HPDE6-E6E7 (cell line): Measurements from ENCODE around the gene DDX21.
A peak's percentile ranks its signal among the peaks of the same experiment; 100 is the strongest.
"Not testable (repeated sequence)": the region's sequence is repeated elsewhere in the genome, so short reads cannot be mapped to it uniquely, and the experiment has no call there.

Experiments used
- DNase-seq: peaks from one replicate; pipeline ENCODE4 v3.0.0; 2011; ENCODE audit warnings: missing footprints; ENCODE audit errors: extremely low spot score

DDX21 gene

DNA sequence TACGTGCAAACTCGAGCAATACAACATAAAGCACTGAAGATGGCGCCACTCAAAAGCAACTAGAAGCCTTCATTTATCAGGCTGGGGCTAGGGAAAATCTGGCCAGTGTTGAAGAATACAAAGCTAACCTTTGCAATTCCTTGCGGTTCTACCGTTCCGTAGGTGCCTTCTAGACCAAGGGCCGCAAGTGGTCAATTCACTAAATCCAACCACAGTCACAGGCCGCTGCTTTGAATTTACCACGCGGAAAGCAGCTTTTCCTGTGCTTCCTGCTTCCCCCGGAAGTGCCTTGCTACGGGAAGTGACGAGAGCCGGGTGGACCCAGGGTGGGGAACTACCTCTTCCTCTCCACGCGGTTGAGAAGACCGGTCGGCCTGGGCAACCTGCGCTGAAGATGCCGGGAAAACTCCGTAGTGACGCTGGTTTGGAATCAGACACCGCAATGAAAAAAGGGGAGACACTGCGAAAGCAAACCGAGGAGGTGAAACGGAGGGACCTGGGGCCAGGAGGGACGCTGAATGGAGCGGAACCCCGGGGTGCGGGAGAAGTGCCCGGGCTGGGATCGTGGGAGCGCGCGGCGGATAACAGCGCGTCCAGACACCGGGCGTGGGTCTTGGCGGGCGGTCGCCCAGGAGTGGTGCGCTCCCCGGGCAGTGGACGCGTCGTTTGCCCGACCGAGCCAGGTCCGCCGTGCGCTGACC, at the start of gene DDX21:
DDX21 (plus strand) TSS at position 339 of the 701 bp plus-strand sequence; CDS start at position 395, 56 bp downstream.
- peak; percentile 93 for DNase-seq

DNA sequence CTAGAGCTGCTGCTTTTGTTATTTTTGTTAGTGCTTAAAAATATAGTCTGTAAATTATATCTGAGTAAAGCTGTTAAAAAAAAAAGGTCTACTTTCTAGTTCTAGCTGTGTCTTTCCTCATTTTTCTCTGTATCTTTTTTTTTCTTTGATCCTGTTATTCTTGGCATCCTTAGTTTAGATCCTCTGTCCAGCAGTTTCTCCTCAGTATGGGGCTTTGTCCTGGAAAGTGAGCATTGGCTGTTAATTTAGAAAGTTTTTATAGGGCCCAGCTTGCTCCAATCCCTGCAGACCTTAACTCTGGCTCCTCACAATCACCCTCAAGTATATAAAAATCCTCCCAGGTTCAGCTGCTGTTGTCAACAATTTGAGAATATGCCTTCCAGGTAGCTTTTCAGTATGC, 31.4 kb upstream of the DDX21 start:
- DNase-seq = no peak

DNA sequence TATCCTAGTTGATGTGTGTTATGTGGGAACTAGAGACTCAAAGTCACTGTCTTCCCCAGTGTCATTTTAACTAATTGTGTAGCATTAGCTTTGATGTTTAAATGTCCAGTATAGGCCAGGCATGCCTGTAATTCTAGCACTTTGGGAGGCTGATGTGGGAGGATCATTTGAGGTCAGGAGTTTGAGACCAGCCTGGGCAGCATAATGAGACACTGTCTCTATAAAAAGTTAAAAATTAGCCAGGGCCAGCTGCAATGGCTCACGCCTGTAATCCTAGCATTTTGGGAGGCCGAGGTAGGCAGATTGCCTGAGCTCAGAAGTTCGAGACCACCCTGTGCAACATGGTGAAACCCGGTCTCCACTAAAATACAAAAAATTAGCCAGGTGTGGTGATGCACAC, 30.5 kb upstream of the DDX21 start:
- DNase-seq = no peak

DNA sequence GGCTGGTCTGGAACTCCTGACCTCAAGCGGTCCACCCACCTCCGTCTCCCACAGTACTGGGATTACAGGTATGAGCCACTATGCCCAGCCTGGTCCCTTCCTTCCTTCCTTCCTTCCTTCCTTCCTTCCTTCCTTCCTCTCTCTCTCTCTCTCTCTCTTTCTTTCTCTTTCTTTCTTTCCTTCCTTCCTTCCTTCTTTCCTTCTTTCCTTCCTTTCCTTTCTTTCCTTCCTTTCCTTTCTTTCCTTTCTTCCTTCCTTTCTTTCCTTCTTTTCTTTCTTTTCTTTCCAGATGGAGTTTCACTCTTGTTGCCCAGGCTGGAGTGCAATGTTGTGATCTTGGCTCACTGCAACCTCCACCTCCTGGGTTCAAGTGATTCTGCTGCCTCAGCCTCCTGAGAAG, 26.8 kb upstream of the DDX21 start:
- not testable (repeated sequence) for DNase-seq

DNA sequence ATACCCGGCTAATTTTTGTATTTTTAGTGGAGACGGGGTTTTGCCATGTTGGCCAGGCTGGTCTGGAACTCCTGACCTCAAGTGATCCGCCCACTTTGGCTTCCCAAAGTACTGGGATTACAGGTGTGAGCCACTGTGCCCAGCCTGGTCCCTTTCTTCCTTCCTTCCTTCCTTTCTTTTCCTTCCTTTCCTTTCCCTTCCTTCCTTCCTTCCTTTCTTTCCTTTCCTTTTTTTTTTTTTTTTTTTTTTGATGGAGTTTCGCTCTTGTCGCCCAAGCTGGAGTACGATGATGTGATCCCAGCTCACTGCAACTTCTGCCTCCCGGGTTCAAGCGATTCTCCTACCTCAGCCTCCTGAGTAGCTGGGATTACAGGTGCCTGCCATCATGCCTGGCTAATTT, 26.1 kb upstream of the DDX21 start:
- DNase-seq = not testable (repeated sequence)

DNA sequence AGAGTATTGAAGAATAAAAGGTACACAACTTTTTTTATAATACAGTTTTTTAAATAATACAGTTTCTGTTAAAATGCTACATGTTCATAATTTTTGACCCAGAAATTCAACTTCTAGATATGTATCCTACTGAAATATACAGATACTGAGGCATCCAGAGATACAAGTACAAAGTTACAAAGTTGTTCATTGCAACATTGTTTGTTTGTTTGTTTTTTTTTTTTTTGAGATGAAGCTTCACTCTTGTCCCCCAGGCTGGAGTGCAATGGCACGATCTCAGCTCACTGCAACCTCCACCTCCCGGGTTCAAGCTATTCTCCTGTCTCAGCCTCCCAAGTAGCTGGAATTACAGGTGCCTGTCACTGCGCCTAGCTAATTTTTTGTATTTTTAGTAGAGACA, 23.1 kb upstream of the DDX21 start:
- not testable (repeated sequence) for DNase-seq

DNA sequence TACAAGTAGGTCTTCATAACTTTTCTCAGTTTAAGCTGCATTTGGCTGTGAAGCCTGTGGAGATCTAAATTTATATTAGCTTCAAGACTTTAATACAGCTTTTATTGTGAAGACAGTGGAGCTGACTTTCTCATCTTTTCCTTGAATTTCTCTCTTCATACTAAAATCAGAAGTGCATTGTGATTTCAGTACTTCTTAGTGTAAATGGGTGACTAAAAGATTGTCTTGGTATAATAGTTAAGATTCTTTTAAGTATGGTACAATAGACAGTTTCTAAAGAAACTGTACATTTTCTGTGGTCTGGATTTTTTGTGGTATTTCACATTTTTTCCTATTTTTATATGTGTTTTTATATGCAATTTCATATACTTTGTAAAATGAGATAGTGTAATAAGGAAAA, 21.0 kb upstream of the DDX21 start:
- DNase-seq = no peak

DNA sequence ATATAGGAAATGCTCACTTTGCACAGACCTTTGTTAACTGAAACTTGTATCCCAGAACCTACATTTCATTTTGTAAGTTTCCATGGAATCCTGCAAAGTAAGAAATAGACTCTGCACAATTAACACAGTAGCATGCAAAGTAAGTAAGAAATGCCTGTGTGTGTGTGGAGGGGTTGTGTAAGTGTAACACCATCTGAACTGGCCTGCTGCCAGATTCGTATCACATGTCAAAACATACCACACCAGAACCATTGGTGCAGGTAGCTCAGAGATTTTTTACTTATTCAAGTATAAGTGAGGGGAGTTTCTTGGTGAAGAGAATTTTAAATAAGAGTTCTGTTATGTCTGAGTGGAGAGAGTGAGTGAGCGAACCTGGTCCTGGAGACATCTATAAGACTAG, 17.9 kb upstream of the DDX21 start:
- no peak for DNase-seq

DNA sequence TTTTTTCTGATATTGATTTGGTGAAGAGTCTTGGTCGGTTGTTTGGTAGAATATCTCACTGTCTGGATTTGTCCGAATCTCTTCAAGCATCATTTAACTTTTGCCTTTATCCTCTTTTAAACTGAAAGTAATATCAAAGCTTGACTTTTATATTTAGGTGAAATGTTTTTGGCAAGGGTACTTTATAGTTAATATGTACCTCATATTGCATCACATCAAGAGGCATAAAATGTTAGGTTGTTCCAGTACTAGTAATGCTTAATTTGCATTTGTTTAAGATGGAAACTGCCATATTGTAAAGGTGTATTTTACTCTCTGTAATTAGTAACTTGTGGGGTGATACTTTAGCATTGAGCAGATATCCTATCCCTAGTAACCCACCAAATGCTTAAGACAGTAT, 17.1 kb upstream of the DDX21 start:
- DNase-seq = no peak

DNA sequence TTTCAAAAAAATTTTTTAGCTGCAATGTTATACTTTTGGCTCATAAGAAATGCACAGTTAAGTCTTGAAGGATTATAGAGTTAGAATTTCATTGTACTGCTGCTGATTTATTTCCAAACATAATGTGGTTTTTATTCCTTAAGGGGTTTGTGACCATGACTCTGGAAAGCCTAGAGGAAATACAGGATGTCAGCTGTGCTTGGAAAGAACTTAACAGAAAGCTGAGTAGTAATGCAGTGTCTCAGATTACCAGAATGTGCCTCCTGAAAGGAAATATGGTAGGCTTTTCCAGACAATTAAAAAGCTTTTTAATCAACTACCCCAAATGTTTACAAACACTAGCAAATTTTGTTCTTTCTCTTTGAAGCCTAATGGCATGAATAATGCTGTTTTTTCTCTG, 15.1 kb upstream of the DDX21 start:
- not testable (repeated sequence) for DNase-seq

DNA sequence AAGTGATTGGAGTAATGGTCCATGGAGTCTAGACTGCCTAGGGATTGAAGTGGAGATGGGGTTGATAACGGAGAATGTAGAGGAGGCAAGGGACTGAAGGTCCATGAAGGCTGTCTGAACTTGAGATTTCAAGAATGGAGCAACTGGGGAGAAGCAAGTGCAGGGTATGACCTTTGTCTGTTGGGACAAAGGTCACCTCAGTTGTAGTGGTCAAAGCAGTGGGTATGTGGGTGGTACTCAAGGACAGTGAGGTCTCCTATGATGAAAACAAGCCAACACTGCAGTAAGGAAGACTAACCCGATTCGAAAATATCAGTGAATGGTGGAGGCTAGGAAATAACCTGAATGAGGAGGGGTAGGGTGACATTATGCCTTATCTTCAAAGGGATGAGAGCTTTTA, 5.4 kb upstream of the DDX21 start:
- no peak for DNase-seq

DNA sequence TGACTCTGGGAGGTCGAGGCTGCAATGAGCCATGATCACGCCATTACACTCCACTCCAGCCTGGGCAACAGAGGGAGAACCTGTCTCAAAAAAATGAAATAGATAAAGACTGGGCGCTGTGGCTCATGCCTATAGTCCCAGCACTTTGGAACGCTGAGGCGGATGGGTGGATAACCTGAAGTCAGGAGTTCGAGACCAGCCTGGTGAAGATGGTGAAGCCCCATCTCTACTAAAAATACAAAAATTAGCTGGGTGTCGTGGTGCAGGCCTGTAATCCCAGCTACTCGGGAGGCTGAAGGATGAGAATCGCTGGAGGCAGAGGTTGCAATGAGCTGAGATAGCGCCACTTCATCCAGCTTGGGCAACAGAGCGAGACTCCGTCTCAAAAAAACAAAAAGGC, 1.1 kb upstream of the DDX21 start:
- no peak for DNase-seq

DNA sequence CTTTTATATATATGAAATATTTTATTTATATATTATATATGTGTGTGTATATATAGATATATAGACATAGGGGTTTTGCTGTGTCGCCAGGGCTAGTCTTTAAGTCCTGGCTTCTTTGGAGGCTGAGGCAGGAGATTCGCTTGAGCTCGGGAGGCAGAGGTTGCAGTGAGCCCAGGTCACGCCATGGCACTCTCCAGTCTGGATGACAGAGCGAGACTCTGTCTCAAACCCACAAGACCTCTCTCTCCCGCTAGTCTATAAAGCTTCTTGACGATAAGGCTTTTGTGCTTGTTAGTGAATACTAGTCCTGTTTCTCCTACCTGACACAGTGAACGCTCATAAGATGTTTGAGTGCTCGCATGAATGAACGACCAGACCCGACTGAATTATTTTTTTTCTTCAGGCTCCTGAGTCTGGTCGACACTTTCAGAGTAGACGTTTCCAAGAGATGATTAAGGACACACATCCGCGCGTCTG, 577 bp upstream of the DDX21 start:
- DNase-seq = no peak

DNA sequence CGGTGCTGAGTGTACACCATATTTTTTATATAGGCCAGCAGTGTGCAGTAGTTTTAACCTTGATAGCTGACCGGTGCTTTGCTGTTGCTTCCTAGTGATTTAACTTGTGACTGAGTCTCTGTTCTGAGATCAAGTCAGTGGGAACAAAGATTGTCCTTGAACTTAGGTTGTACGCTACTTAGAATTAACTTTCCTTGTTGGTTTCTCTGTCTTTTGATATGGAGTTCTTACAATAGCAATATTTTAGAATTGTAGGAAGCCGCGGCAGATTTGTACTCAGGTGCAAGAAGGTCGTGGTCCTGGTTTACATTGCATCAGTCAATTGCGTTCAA, 1.3 kb downstream of the DDX21 start:
- DNase-seq = no peak

DNA sequence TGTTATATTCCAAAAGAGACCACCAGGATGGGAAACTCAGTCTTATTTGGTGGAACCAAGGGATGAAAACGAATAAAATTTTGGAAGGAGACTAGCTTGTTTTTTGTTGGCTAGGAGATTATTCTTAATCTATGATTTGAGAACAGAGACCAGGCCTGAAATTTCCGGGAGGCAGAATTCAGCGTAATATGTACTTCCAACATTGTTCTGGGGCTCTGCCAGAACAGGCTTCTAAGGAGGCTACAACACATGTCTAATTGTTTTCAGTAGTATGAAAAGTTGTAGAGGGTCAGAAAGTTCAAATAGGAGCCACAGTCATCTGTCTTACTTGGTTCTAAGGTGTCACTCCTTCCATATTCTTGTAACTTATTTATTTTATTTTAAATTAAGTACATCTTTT, 1.7 kb downstream of the DDX21 start:
- no peak for DNase-seq

DNA sequence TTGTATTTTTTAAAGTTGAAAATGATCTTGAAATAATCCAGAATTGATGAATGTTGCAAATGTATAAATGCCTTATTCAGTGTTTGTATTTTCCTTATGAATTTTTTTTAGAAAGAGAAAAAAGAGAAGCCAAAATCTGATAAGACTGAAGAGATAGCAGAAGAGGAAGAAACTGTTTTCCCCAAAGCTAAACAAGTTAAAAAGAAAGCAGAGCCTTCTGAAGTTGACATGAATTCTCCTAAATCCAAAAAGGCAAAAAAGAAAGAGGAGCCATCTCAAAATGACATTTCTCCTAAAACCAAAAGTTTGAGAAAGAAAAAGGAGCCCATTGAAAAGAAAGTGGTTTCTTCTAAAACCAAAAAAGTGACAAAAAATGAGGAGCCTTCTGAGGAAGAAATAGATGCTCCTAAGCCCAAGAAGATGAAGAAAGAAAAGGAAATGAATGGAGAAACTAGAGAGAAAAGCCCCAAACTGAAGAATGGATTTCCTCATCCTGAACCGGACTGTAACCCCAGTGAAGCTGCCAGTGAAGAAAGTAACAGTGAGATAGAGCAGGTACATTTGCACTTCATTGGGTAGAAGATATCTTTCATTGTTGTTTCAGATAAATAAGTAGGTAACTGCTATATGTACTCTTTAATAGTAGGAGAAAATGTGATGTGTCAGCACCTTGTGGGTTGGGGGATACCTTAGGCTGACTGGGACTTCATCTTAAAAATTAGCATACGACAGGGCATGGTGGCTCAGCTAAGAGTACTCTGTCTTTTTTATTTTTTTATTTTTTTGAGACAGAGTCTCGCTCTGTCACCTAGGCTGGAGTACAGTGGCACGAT, 3.9 kb downstream of the DDX21 start:
- DNase-seq = no peak

DNA sequence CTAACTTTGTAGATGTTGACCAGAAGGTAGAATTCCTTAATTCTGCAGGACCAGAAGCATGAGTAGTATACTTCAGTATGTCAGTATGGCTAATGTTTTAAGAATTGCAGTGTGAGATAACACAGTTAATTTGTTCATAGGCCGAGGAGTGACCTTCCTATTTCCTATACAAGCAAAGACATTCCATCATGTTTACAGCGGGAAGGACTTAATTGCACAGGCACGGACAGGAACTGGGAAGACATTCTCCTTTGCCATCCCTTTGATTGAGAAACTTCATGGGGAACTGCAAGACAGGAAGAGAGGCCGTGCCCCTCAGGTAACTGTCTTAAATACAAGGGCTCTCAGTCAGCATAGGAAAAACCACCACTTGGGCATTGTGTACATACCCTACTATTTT, 7.2 kb downstream of the DDX21 start:
- DNase-seq = no peak

DNA sequence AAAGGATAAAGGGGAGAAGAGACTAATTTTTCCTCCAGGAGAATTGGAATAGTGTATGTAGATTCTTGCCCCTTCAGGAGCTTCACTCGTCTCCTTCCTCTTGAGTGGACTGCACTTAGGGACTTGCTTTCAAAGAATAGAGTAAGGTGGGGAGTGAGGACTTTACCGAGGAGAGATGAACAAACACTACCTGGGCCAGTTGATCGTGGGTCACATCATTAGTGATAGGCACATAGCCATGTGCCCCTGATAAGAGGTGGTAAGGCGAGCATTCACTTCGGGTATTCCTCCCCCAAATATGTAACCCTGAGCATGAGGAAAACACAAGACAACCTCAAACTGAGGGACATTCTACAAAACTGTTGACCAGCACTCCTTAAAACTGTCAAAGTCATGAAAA, 18.0 kb downstream of the DDX21 start:
- no peak for DNase-seq

DNA sequence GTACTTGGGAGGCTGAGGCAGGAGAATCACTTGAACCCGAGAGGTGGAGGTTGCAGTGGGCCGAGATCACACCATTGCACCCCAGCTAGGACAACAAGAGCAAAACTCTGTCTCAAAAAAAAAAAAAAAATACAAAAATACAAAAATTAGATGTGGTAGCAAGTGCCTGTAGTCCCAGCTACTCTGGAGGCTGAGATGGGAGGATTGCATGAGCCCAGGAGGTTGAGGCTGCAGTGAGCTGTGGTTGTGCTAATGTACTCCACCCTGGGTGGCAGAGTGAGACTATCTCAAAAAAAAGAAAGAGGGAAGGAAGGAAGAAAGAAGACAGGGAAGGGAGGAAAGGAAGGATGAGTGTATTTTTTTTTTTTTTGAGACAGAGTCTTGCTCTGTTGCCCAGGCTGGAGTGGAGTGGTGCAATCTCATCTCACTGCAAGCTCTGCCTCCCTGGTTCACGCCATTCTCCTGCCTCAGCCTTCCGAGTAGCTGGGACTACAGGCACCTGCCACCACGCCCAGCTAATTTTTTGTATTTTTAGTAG, 20.0 kb downstream of the DDX21 start:
- not testable (repeated sequence) for DNase-seq

DNA sequence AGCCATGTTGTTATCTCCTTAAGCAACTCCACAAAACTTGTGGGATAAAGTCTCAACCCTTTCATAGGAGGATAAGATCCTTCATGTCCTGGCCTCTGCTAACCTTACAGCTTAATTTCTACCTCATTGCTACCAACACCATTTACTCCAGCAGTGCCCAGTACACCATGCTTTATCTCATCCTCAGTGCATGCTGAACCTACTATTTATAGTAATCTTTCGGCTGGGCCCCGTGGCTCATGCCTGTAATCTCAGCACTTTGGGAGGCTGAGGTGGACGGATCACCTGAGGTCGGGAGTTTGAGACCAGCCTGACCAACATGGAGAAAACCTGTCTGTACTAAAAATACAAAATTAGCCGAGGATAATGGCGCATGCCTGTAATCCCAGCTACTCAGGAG, 23.8 kb downstream of the DDX21 start:
- not testable (repeated sequence) for DNase-seq

DNA sequence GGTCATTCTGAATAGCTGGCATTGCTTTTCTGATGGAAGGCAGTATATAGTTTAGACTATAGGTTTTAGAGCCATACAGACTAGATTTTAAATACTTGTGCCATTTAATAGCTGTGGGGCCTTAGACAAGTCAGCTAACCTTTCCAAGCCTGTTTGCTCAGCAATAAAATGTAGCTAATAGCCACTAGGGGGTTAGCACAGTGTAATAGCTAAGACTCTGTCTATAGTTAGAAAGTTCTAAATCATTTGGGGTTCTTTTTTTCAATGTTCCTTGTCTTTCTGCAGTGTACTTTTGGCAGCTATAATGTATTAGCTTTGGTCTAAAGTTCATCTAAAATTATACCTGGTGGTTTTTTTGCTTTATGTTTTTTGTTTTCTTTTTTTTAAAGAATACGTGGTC, 25.1 kb downstream of the DDX21 start:
- DNase-seq = no peak

DNA sequence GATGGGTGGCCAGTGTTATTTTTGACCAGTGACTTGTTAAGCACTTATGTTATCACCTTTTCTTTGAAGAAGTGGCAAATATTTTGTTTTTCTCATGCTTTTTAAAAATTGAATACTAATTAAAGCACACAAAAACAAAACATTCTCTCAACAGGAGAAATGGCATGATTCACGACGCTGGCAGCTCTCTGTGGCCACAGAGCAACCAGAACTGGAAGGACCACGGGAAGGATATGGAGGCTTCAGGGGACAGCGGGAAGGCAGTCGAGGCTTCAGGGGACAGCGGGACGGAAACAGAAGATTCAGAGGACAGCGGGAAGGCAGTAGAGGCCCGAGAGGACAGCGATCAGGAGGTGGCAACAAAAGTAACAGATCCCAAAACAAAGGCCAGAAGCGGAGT, 26.4 kb downstream of the DDX21 start:
- no peak for DNase-seq

DNA sequence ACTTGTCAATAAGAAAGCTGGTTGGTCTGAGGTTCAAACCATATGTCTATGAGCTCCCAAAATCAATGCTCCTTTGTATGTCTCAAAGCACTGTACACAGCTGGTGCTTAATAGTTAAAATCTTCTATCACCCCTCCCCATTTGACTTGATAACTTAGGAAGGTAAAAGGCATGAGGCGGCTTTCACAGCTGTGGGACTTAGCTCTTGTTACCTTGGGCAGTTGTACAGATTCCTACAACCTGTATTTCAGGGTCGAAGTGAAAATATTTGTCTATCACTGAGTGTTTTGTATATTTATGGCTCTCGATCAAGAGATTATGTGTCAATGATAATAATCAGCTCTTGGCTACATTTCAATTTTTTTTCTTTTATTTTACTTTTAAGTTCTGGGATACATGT, 31.6 kb downstream of the DDX21 start:
- DNase-seq = no peak
